Lower leg skin (tissue), 4 donors: ENCODE data around the gene ZNF211. TPM values are rescaled to one million over a fixed set of nuclear protein-coding genes. Genes with fewer than 3 reads are reported as not detected.
A peak's percentile ranks its signal among the peaks of the same experiment; 100 is the strongest.

Source experiments
- DNase-seq, 2 donors: peaks; one replicate each; pipeline ENCODE4 v3.0.0-alpha.2; 2019; ENCODE audit warnings: low spot score in 2 of 2
- H3K4me3 ChIP-seq: fragments of 200-600 bp; sonication (generic); 2 replicates; pipeline ENCODE4 v1.5.1; 2017; ENCODE audit warnings: mild to moderate bottlenecking, low read depth; ENCODE audit not compliant: poor library complexity, severe bottlenecking
- CTCF ChIP-seq, 3 donors: fragments of 450-650 bp; IDR thresholded peaks; one replicate each; pipeline ENCODE4 v1.5.1; 2016; ENCODE audit warnings: antibody characterized with exemption in 3 of 3, mild to moderate bottlenecking in 3 of 3, moderate library complexity in 2 of 3
- POLR2A ChIP-seq, 2 donors: fragments of 450-650 bp; IDR thresholded peaks; one replicate each; pipeline ENCODE4 v1.6.1; 2016 to 2017; ENCODE audit warnings: antibody characterized with exemption in 2 of 2, mild to moderate bottlenecking in 1 of 2, moderate library complexity in 1 of 2
- WGBS, 2 donors: methylation state at CpG; one replicate each; pipeline ENCODE4 v1.1.5; 2018; 5-methylcytosine and 5-hydroxymethylcytosine counted together
- intact Hi-C: fragments of 100-400 bp; cut with DNase I; formaldehyde crosslinking; loops from one replicate; pipeline ENCODE4 v1.15.0; 2023; ENCODE audit warnings: low total_unique reads
- total RNA-seq, 4 donors: library from RNA; depleted of rRNA; stranded (reverse); fragments of >200 nt; gene quantifications; one replicate each; pipeline ENCODE4 v1.1.0, GENCODE V29; 2016

ZNF211 gene
- total RNA-seq, 4 donors from 2014 or later: 12.9 to 33.5 (median 17.7) TPM

DNA sequence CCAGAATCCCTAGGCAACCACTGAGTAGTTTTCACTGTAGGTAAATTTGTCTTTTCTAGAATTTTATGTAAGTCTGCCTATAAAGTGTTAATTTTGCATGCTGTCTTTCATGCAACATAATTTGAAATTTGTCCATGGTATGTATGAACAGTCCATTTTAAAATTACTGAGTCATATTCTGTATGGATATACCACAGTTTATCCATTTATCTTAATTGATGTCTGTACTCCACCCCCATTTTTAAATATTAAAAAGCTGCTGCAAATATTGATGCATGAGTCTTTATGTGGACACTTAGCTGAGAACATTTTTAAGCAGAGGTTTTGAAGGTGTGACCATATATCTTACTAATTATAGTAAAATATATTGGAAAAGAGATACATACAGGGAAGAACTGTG, 9.9 kb upstream of the ZNF211 start:
- no peak for DNase-seq
- TF ChIP-seq POLR2A (IDR thresholded peaks at IDR 0.05) (no peak), CTCF (IDR thresholded peaks at IDR 0.05) (no peak)
- intact Hi-C loops: no loop called here
- H3K4me3 ChIP-seq: no peak overlapping the region

DNA sequence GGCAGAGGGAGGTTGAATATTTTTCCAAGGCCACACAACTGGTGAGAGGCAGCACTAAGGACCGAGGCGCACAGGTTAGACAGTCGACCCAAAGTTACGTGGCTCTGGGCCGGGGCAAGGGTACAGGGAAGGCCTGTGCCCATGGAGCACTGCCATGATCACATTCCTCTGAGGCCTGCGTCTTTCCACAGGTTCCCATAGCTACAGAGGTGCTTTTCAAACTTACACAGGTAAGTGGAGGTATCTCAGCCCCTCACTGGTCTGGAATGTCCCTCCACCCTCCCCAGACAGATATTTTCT, 814 bp downstream of the ZNF211 start:
- peak overlapping the region; percentile 81 for H3K4me3 ChIP-seq
- 44 to 52% methylated on average over 6 of the region's 6 CpGs for WGBS, 2 donors
- no peak for TF ChIP-seq POLR2A (IDR thresholded peaks at IDR 0.05)
- no peak for TF ChIP-seq CTCF (IDR thresholded peaks at IDR 0.05)
- no peak for DNase-seq
- intact Hi-C loops: no loop called here

- no peak overlapping the region for H3K4me3 ChIP-seq
- DNase-seq: no peak
- intact Hi-C loops: no loop called here
- TF ChIP-seq CTCF (IDR thresholded peaks at IDR 0.05) (no peak), POLR2A (IDR thresholded peaks at IDR 0.05) (no peak)
- 93 to 95% methylated on average over 4 of the region's 4 CpGs for WGBS, 2 donors
Measured at GRCh38 chr19:57637379-57637778, 4.4 kb downstream of the ZNF211 start.

DNA sequence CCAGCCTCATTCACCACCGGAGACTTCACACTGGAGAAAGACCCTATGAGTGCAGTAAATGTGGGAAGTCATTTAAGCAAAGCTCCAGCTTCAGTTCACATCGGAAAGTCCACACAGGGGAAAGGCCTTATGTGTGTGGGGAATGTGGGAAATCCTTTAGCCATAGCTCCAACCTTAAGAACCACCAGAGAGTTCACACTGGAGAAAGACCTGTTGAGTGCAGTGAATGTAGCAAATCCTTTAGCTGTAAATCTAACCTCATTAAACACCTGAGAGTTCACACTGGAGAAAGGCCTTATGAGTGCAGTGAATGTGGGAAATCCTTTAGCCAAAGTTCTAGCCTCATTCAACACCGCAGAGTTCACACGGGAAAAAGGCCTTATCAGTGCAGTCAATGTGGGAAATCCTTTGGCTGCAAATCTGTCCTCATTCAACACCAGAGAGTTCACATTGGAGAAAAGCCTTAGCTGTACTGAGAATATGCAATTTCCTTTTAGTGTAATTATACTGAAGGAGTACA, 8.8 kb downstream of the ZNF211 start:
- intact Hi-C loops: no loop called here
- no peak overlapping the region for H3K4me3 ChIP-seq
- DNase-seq: no peak
- WGBS, 2 donors: 95 to 98% methylated on average over 4 of the region's 4 CpGs
- TF ChIP-seq POLR2A (IDR thresholded peaks at IDR 0.05): no peak
- no peak for TF ChIP-seq CTCF (IDR thresholded peaks at IDR 0.05)

- intact Hi-C loops: no loop called here
- no peak overlapping the region for H3K4me3 ChIP-seq
- no peak for DNase-seq
- WGBS, 2 donors: 70 to 84% methylated on average over 4 of the region's 4 CpGs
- TF ChIP-seq POLR2A (IDR thresholded peaks at IDR 0.05): no peak
- no peak for TF ChIP-seq CTCF (IDR thresholded peaks at IDR 0.05)
Measured at GRCh38 chr19:57642396-57643046, 9.6 kb downstream of the ZNF211 start.

GRCh38 chr19:57643734-57644133, 10.8 kb downstream of the ZNF211 start:
- no peak for DNase-seq
- H3K4me3 ChIP-seq: no peak overlapping the region
- intact Hi-C loops: no loop called here
- TF ChIP-seq POLR2A (IDR thresholded peaks at IDR 0.05) (no peak), CTCF (IDR thresholded peaks at IDR 0.05) (no peak)
